Ecto neural progenitor cell (in vitro differentiated cells): ENCODE results near the gene SLC39A13.

Experiments
- DNase-seq: peaks from one replicate; pipeline ENCODE4 v3.0.0-alpha.2; 2018; ENCODE audit warnings: low spot score

SLC39A13 gene

GRCh38 chr11:47384498-47384897 lies 23.9 kb upstream of the SLC39A13 start:
- DNase-seq, result no peak

GRCh38 chr11:47387944-47388696 lies 20.3 kb upstream of the SLC39A13 start:
- no peak for DNase-seq

GRCh38 chr11:47388697-47389576 lies 19.5 kb upstream of the SLC39A13 start:
- no peak for DNase-seq

- no peak for DNase-seq
These were observed 18.6 kb upstream of the SLC39A13 start for GRCh38 chr11:47389577-47390421.

GRCh38 chr11:47390422-47390760 lies 18.0 kb upstream of the SLC39A13 start:
- DNase-seq, result no peak

GRCh38 chr11:47391077-47391583 lies 17.3 kb upstream of the SLC39A13 start:
- no peak for DNase-seq

GRCh38 chr11:47391711-47392432 lies 16.5 kb upstream of the SLC39A13 start:
- DNase-seq, result no peak

- no peak for DNase-seq
These were observed 15.7 kb upstream of the SLC39A13 start for GRCh38 chr11:47392546-47393162.

GRCh38 chr11:47393163-47394049 lies 15.0 kb upstream of the SLC39A13 start:
- peak; percentile 40 for DNase-seq

GRCh38 chr11:47394050-47394321 lies 14.4 kb upstream of the SLC39A13 start:
- DNase-seq, result no peak

GRCh38 chr11:47394322-47395222 lies 13.8 kb upstream of the SLC39A13 start:
- no peak for DNase-seq

GRCh38 chr11:47395223-47396048 lies 13.0 kb upstream of the SLC39A13 start:
- DNase-seq, result no peak

- DNase-seq, result no peak
These were observed 12.4 kb upstream of the SLC39A13 start for GRCh38 chr11:47396049-47396320.

GRCh38 chr11:47398011-47398410 lies 10.4 kb upstream of the SLC39A13 start:
- DNase-seq, result no peak

- DNase-seq, result no peak
These were observed 9.8 kb upstream of the SLC39A13 start for GRCh38 chr11:47398551-47398950.

- peak; percentile 46 for DNase-seq
These were observed 8.3 kb upstream of the SLC39A13 start for GRCh38 chr11:47399860-47400767.

GRCh38 chr11:47400768-47401279 lies 7.6 kb upstream of the SLC39A13 start:
- DNase-seq, result no peak
